RCC 7860 (cell line): ENCODE data around the gene UTY.
A peak's percentile ranks its signal among the peaks of the same experiment; 100 is the strongest.
"Not testable (repeated sequence)": the region's sequence is repeated elsewhere in the genome, so short reads cannot be mapped to it uniquely, and the experiment has no call there.

Source experiments
- DNase-seq: peaks from one replicate; pipeline ENCODE4 v3.0.0-alpha.2; 2015; ENCODE audit warnings: low spot score
- FAIRE-seq: peaks from 2 replicates; lab custom pipeline; 2012; peaks lifted over from hg19 to GRCh38; lab: Jason Lieb, UNC

UTY gene

DNA sequence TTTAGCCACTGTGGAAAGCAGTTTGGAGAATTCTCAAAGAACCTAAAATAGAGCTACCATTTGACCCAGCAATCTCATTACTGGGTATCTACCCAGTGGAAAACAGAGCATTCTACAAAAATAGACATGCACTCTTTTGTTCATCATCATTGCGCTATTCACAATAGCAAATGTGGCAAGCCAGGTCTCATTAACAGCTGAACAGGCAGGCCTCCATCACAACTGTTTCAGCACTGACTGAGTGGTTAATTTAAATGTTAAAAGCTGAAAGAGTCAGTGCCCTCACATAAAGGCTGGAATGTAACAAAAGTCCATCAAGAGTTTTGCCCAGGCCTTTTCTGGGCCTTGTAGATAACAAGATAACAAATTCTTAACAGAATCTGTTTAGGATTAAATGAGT lies 166.9 kb downstream of the UTY start:
- DNase-seq (no peak), FAIRE-seq (no peak)

DNA sequence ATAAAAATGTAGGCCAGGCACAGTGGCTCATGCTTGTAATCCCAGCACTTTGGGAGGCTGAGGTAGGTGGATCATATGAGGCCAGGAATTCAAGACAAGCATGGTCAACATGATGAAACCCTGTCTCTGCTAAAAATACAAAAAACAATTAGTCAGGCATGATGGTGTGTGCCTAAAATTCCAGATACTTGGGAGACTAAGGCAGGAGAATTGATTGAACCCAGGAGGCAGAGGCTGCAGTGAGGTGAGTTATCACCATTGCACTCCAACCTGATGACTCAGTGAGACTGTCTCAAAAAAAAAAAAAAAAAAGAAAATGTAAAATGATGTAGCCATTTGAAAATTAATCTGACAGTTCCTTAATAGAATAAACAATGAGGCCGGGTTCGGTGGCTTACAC lies 171.9 kb downstream of the UTY start:
- FAIRE-seq (no peak), DNase-seq (peak; percentile 12)

DNA sequence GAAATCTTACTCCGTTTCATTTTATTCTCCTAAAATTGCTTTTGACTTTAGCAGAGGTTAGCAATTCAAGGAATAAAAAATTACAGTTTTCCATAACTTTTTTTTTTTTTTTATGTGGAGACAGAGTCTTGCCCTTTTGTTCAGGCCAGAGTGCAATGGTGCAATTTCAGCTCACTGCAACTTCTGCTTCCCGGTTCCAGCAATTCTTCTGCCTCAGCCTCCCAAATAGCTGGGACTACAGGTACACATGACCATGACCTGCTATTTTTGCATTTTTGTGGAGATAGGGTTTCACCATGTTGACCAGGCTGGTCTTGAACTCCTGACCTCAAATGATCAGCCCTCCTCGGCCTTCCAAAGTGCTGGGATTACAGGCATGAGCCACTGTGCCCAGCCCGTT lies 179.0 kb downstream of the UTY start:
- FAIRE-seq: no peak
- no peak for DNase-seq

DNA sequence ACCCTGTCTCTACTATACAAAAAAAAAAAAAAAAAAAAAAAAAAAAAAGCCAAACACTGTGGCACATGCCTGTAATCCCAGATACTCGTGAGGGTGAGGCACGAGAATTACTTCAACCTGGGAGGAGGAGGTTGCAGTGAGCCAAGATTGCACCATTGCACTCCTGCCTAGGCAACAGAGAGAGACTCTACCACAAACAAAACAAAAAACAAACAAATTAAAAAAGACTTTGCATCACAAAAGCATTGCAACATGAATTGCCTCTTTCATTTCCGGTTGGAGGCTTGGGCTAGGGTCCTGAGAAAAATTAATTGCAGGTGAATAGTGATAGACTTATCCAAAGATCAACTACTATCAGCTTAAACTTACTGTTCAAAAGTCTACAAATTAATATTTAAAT lies 180.4 kb downstream of the UTY start:
- DNase-seq (no peak), FAIRE-seq (no peak)

DNA sequence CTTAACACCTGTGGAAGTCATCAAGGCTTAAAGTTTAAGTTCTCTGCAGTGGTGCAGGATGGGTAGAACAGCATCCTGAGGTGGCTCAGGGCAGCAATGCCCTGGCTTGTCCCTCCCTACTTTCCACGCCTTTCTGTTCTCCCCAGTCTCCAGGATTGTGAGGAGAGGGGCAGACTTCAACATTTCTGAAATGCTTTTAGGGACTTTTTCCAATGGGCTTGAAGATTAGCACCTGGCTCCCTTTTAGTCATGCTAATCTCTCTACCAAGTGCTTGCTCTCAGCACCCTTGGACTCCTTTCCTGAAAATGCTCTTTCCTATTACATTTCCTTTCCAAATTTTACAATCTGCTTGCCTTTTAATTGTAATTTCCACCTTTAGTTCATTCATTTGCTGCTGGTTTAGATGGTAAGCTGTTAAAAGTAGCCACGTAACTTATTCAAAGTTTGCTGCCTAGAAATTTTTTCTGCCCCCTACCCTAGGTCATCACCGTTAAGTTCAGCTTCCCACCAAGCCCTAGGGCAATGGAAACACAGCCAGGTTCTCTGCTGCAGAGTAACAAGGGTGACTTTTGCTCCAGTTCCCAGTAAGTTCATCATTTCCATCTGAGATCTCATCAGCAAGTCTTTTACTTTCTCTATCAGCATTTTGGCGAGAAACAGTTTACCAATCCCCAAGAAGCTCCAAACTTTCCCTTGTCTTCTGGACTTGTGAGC lies 183.5 kb downstream of the UTY start:
- DNase-seq (no peak), FAIRE-seq (no peak)

DNA sequence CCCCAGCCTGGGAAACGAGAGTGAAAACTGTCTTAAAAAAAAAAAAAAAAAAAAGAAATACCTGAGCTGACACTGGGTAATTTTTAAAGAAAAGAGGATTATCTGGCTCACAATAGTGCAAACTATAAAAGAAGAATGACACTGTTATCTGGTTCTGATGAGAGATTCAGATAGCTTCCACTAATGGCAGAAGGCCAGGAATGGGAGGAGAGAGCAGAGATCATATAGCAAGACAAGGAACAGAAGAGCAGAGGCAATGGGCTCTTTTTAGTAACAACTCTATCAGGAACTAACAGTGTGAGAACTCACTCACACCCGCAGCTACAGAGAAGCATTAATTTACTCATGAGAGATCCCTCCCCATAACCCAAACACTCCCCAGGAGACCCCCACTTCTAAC lies 184.8 kb downstream of the UTY start:
- FAIRE-seq: no peak

DNA sequence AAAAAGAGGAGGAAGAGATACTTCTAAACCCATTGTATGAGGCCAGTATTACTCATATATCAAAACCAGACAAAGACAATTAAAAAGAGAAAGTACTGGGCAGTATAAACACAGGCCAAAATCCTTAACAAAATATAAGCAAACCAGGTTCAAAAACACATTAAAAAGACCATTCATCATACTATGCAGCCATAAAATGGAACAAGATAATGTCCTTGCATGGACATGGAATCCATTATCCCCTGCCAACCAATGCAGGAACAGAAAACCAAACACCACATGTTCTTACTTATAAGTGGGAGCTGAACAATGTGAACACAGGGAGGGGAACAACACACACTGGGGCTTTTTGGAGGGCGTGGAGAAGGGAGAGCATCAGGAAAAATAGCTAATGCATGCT lies 188.6 kb downstream of the UTY start:
- DNase-seq (no peak), FAIRE-seq (no peak)

More for the DNA sequence above, 184.8 kb downstream of the UTY start:
- DNase-seq: no peak

DNA sequence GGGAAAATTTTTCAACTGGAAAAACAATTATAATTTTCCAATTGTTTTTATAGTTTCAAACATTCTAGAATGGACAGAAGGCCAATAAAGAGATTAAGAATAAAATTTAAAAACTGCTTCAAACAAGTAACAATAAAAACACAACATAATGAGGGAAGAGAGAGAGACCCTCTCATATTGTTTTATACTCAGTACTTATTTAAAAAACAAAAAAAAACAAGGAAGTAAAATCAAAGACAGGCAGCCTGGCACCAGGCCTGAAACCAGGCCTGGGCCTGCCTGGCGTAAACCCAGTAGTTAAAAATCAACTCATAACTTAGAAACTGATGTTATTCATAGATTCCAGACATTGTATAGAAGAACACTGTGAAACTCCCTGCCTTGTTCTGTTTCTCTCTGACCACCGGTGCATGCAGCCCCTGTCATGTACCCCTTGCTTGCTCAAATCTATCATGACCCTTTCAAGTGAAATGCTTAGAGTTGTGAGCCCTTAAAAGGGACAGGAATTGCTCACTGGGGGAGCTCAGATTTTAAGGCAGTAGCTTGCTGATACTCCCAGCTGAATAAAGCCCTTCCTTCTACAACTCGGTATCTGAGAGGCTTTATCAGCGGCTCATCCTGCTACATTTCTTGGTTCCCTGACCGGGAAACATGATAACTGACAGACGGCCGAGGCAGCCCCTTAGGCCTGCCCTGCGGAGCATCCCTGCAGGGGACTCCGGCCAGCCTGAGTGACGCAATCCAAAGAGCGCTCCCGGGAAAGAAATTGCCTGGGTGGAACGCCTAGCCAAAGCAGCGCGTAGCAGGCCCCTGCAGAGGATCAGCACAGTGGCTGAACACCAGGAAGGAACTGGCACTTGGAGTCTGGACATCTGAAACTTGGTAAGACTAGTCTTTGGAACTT lies 197.4 kb downstream of the UTY start:
- peak; percentile 92 for FAIRE-seq
- peak; percentile 48 for DNase-seq

DNA sequence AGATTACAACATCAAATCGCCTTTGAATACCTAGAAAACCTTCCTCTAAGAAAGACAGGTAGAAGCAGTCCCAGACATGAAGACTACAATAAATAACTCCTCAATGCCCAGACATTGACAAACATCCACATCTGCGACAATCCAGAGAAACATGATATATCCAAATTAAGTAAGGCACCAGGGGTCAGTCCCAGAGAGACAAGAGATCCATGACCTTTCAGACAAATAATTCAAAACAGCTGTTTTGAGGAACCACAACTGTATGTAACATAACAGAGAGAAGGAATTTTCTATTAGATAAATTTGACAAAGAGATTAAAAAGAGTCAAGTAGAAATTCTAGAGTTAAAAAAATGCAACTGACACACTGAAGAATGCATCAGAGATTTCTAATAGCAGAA lies 200.3 kb downstream of the UTY start:
- DNase-seq: no peak

DNA sequence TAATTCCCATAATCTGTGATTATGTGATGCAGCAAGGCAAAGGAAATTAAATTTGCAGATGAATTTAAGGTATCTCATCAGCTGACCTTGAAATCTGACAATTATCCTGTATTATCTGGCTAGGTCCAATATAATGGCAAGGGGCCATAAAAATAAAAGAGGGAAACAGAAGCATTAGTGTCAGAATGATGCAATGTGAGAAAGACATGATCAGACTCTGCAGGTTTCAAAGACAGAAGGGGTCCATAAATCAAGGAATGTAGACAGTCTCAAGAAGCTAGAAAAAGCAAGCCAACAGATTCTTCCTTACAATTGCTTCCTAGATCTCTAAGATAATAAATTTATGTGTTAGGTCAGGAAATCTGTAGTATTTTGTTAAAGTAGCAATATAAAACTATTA lies 208.1 kb downstream of the UTY start:
- FAIRE-seq (no peak), DNase-seq (no peak)

More for the DNA sequence above, 200.3 kb downstream of the UTY start:
- no peak for FAIRE-seq

DNA sequence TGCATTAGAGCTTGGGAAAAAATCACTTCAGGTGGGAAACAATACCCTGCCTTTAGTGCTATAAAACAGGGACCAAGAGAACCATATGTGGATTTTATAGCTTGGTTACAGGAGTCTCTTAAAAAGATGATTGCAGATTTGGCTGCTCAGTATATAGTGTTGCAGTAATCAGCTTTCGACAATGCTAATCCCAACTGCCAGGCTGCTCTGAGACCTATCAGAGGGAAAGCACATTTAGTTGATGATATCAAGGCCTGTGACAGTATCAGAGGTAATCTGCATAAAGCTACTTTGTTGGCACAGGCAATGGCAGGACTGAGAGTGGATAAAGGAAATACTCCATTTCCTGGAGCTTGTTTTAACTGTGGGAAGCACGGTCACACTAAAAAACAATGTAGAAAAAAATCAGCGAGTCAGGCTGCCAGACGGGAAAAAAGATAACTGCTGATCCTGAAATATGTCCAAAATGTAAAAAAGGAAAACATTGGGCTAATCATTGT lies 225.8 kb downstream of the UTY start:
- FAIRE-seq: not testable (repeated sequence)

DNA sequence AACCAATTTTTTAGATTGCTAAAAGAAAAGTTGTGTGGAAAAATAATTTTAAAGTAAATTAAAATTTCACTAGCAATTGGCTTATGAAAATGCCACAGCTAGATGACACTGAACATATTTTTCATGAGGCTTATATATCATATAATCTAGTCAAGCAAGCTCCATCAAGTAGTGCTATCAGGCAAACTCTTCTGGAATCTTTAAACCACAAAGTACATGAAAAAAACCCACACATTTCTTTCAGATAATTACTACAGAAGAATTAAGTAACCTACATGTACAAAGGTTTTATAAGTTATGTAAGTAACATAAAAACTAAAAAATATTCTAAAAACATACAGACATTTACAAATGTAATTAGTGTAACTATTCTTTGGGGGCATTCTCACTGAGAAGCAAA lies 229.4 kb downstream of the UTY start:
- DNase-seq (no peak), FAIRE-seq (peak; percentile 25)

More for the DNA sequence above, 225.8 kb downstream of the UTY start:
- not testable (repeated sequence) for DNase-seq

DNA sequence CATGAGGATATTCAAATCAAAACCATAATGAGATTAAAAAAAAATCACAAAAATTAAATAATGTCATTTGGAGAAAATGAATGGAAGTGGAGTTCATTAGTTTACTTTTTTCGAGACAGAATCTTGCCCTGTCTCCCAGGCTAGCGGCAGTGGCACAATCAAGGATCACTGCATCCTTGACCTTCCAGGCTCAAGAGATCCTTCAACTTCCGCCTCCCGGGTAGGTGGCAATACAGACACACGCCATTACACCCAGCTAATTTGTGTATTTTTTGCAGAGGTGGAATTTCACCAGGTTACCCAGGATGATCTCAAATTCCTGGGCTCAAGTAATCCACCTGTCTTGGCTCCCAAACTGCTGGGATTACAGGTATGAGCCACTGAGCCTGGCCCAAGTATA lies 236.1 kb downstream of the UTY start:
- no peak for DNase-seq
- FAIRE-seq: no peak

DNA sequence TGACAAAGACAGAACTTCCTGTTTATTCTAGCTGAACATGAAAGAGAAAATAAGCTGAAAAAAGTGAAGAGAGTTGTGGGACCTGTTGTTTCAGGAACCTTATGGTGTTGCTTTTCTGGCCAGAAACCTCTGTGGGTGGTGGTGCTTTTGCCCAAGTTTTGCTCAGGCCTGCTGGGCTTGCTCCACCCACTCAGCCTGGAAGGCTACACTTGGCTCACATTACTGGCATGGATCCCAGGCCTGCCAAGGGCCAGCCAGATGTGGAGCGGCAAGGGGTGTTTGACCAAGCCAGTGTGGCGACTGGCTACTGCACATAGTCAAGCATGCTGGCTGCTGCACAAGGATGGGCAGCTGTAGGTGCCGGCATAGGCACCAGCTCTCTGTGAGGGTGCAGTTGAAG lies 245.9 kb downstream of the UTY start:
- no peak for DNase-seq
- FAIRE-seq: no peak

DNA sequence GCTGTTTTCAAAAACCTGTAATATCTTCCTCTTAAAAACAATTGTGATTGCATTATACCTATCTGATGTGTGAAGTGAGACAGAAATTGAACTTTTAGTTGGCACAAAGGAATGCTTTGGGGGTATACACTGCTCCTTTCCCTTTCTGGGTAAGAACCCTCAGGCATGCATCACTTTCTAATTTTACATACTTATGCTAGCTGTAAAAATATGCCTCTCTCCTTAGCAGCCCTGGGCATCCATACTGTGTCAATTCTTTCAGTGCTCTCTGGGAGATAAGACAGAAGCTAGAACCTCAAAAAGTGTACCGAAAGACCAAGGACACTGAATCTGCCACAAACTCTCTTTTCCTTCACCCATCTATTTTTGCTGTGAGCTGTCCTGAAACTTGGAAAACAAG lies 246.7 kb downstream of the UTY start:
- DNase-seq: no peak
- no peak for FAIRE-seq

DNA sequence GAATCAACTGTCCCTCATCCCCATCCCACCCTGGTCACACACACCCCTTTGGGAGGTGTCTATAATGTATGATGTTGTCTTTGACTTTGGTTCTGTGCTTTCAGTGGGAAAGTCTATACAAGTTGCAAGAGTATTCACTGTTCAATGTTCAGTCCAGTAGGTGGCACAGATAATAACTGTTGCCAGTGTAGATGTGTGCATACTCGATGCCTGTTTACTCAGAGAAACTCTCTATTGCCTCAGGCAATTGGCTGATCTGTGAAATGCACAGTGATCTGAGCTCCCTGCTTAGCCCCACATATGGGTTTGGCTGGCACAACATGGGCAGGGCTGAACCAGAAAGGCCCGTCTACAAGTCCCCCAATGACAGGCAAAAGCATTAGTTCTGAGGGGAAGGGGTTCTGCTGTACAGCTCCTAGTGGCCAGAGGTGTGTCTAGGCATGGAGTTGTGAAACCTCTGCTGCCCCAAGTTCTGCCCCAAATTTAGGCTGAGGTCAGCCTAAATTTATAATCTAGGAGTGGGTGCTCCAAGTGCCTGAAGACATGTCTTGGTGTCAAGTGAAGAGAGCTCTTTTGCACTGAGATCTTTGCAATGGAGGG lies 252.4 kb downstream of the UTY start:
- DNase-seq: no peak
- no peak for FAIRE-seq

DNA sequence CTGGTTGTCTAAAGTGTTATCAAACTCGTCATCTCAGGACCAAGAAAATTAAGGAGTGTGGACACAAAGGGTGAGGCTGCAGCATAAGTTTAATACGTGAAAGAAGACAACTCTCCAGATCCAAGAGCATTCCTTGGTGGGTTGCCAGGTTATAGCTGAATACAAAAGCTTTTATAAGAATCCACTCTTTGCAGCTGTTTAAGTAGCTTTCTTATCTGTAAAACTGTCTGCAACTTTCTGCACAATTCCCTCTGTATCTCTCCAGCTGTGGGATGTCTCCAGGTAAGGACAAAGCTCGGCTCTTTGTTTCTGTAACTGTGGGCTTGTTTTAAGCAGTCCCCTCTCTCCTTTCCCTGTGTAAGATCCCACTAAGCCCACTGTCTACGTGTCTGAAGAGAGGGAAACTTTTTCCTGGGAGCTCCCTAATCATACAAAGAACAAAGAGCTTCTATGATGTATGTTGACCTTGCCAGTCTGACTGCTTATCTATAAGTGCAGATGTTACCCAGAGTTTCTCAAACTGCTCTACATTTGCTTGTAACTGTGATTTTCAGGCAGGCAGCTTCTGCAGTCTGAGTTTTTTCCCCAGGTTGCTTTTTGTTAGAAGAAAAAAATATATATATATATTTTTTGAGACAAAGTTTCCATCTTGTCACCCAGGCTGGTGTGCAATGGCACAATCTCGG lies 268.7 kb downstream of the UTY start:
- DNase-seq: no peak
- FAIRE-seq: no peak

DNA sequence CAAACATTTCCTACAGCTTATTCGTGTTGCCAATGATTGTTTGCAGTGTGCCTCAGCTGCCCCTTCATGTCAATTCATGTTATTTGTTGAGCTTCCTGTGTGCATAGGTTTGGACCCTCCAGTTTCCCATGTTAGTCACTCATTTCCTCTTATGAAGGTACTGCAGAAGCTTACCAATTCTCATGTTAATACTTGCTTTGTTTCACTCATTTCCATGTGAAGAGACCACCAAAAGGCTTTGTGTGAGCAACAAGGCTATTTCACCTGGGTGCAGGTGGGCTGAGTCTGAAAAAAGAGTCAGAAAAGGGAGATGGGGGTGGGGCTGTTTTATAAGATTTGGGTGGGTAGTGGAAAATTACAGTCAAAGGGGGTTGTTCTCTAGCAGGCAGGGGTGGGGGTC lies 274.6 kb downstream of the UTY start:
- no peak for FAIRE-seq

More for the DNA sequence above, 274.6 kb downstream of the UTY start:
- no peak for DNase-seq
